SIG-M5 (cell line): Measurements from ENCODE around the gene IRAK2.
"Not testable (repeated sequence)": the region's sequence is repeated elsewhere in the genome, so short reads cannot be mapped to it uniquely, and the experiment has no call there.

ENCODE experiments used
- DNase-seq: peaks from one replicate; lab custom pipeline; 2025; lab: John Stamatoyannopoulos, UW

Gene IRAK2

GRCh38 chr3:10249833-10250232, 85.1 kb downstream of the IRAK2 start:
- DNase-seq, result no peak

GRCh38 chr3:10251006-10251405, 86.3 kb downstream of the IRAK2 start:
- DNase-seq, result no peak

- DNase-seq, result no peak
Observed at GRCh38 chr3:10253731-10254130, 89.0 kb downstream of the IRAK2 start.

- DNase-seq, result no peak
Observed at GRCh38 chr3:10255835-10256234, 91.1 kb downstream of the IRAK2 start.

- no peak for DNase-seq
Observed at GRCh38 chr3:10259036-10259435, 94.3 kb downstream of the IRAK2 start.

GRCh38 chr3:10259798-10260197, 95.1 kb downstream of the IRAK2 start:
- DNase-seq, result no peak

- DNase-seq, result no peak
Observed at GRCh38 chr3:10260211-10260701, 95.5 kb downstream of the IRAK2 start.

- no peak for DNase-seq
Observed at GRCh38 chr3:10262027-10262426, 97.3 kb downstream of the IRAK2 start.

GRCh38 chr3:10263646-10264363, 99.1 kb downstream of the IRAK2 start:
- DNase-seq, result no peak

GRCh38 chr3:10265833-10266232, 101.1 kb downstream of the IRAK2 start:
- no peak for DNase-seq

- not testable (repeated sequence) for DNase-seq
Observed at GRCh38 chr3:10266936-10267335, 102.2 kb downstream of the IRAK2 start.

GRCh38 chr3:10268116-10268515, 103.4 kb downstream of the IRAK2 start:
- DNase-seq, result no peak

- no peak for DNase-seq
Observed at GRCh38 chr3:10268930-10269329, 104.2 kb downstream of the IRAK2 start.

GRCh38 chr3:10269443-10269842, 104.7 kb downstream of the IRAK2 start:
- DNase-seq, result no peak

- not testable (repeated sequence) for DNase-seq
Observed at GRCh38 chr3:10272476-10272875, 107.8 kb downstream of the IRAK2 start.

GRCh38 chr3:10272977-10273376, 108.3 kb downstream of the IRAK2 start:
- no peak for DNase-seq

- DNase-seq, result no peak
Observed at GRCh38 chr3:10273702-10274305, 109.1 kb downstream of the IRAK2 start.

- no peak for DNase-seq
Observed at GRCh38 chr3:10274601-10275000, 109.9 kb downstream of the IRAK2 start.

- DNase-seq, result no peak
Observed at GRCh38 chr3:10277115-10277625, 112.5 kb downstream of the IRAK2 start.

- DNase-seq, result no peak
Observed at GRCh38 chr3:10278501-10278900, 113.8 kb downstream of the IRAK2 start.

GRCh38 chr3:10279384-10280176, 114.9 kb downstream of the IRAK2 start:
- no peak for DNase-seq

GRCh38 chr3:10280177-10280529, 115.4 kb downstream of the IRAK2 start:
- no peak for DNase-seq

- no peak for DNase-seq
Observed at GRCh38 chr3:10280571-10280970, 115.9 kb downstream of the IRAK2 start.
